Measurements from ENCODE around the gene ABI2.

GRCh38 chr2:203463266-203463678 lies 135.1 kb downstream of the ABI2 start:
- TF ChIP-seq CTCF (IDR thresholded peaks at IDR 0.05) (no peak), POLR2A (IDR thresholded peaks at IDR 0.05) (no peak), POLR2AphosphoS5 (IDR thresholded peaks at IDR 0.05) (no peak)
